Fibroblast of lung (primary cell): ENCODE data around the gene ARHGAP6.
A peak's percentile ranks its signal among the peaks of the same experiment; 100 is the strongest.

ENCODE experiments used
- EZH2 ChIP-seq: IDR thresholded peaks from 2 replicates; pipeline ENCODE4 v1.5.1; 2012; ENCODE audit warnings: low read length, control low read depth, mild to moderate bottlenecking; ENCODE audit errors: missing control alignments
- TF ChIP-seq, protein P1 (sequence below), 2 donors: IDR thresholded peaks in 1 of 2; conservative IDR thresholded peaks in 1 of 2; 1 replicate in 1 of 2; 2 replicates in 1 of 2; pipeline ENCODE4 v1.5.1; 2011 to 2012; ENCODE audit warnings: low read length in 2 of 2, control low read depth in 1 of 2, inconsistent platforms in 1 of 2, low read depth in 1 of 2, mild to moderate bottlenecking in 1 of 2

DNA sequence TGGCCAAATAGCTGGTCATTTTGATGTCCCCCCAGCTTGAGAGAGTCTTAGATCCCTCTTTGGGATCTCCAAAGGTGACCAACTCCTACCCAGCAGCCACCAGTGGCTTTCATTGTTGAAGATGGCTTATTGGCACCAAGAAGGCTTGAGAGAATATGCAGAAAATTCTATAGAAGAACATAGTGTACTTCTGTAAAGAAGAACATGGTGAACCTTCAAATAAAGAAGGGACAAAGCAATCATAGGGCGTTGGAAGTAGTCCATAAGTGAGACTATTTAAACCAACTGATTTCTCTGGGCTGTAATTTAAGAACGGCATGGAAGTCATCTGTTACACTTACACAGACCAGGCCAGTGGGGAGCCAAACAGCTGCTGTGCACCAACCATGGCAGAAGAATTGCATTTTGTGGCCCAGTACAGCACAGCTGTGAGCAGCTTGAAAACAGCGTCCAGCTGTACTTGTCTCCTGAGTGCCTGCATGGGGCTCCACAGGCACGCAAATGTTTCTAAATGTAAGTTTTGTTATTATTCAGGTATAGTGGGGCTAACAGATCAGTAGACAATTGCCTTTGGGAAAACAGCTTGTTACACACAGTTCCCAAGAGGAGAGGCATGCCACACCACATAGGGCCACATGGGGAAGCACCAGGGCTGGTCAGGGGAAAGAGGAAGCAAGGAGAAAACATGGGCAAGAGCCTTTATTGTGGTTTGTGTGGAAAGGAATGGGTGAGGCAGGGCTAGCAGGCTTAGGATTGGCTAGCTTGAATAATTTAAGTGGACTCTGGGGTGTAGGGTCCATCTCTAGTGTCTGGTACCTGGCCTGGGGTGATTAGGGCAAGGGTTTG is 125.0 kb downstream of the ARHGAP6 start:
- TF ChIP-seq EZH2: no peak
- TF ChIP-seq, protein P1, sequence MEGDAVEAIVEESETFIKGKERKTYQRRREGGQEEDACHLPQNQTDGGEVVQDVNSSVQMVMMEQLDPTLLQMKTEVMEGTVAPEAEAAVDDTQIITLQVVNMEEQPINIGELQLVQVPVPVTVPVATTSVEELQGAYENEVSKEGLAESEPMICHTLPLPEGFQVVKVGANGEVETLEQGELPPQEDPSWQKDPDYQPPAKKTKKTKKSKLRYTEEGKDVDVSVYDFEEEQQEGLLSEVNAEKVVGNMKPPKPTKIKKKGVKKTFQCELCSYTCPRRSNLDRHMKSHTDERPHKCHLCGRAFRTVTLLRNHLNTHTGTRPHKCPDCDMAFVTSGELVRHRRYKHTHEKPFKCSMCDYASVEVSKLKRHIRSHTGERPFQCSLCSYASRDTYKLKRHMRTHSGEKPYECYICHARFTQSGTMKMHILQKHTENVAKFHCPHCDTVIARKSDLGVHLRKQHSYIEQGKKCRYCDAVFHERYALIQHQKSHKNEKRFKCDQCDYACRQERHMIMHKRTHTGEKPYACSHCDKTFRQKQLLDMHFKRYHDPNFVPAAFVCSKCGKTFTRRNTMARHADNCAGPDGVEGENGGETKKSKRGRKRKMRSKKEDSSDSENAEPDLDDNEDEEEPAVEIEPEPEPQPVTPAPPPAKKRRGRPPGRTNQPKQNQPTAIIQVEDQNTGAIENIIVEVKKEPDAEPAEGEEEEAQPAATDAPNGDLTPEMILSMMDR (conservative IDR thresholded peaks at IDR 0.05 in 1 of 2, IDR thresholded peaks at IDR 0.05 in 1 of 2; ENCODE audit: low read depth in 1 of 2, low read length in 2 of 2): peak; percentile 28 to 32
